Endothelial cell (in vitro differentiated cells): Measurements from ENCODE around the gene DIDO1. TPM values are rescaled to one million over a fixed set of nuclear protein-coding genes. Genes with fewer than 3 reads are reported as not detected.

Experiments
- DNase-seq: peaks from one replicate; pipeline ENCODE4 v3.0.0; 2021; ENCODE audit warnings: low spot score
- H3K27ac Mint-ChIP-seq: one replicate; pipeline ENCODE4 v1.8.0; 2021; ENCODE audit warnings: mixed read lengths, inconsistent platforms; ENCODE audit not compliant: unreplicated experiment
- H3K27me3 Mint-ChIP-seq: one replicate; pipeline ENCODE4 v1.8.0; 2021; ENCODE audit warnings: mild to moderate bottlenecking, moderate library complexity, mixed read lengths, inconsistent platforms; ENCODE audit not compliant: unreplicated experiment
- H3K36me3 Mint-ChIP-seq: one replicate; pipeline ENCODE4 v1.8.0; 2021; ENCODE audit warnings: mild to moderate bottlenecking, low read depth, mixed read lengths, inconsistent platforms; ENCODE audit not compliant: unreplicated experiment
- H3K4me1 Mint-ChIP-seq: one replicate; pipeline ENCODE4 v1.8.0; 2021; ENCODE audit warnings: mild to moderate bottlenecking, mixed read lengths, inconsistent platforms; ENCODE audit not compliant: unreplicated experiment
- H3K4me3 Mint-ChIP-seq: one replicate; pipeline ENCODE4 v1.8.0; 2021; ENCODE audit warnings: mild to moderate bottlenecking, mixed read lengths, inconsistent platforms; ENCODE audit not compliant: unreplicated experiment
- H3K9me3 Mint-ChIP-seq: one replicate; pipeline ENCODE4 v1.8.0; 2021; ENCODE audit warnings: mixed read lengths, inconsistent platforms; ENCODE audit not compliant: unreplicated experiment
- CTCF ChIP-seq: fragments of 200-600 bp; sonication (generic); IDR thresholded peaks from one replicate; pipeline ENCODE4 v1.5.0; 2021; ENCODE audit warnings: antibody characterized with exemption; ENCODE audit not compliant: unreplicated experiment
- total RNA-seq: library from RNA; stranded (reverse); fragmentation: NEBNext Ultra II Directional; extraction: Animal tissue kit (Norgen Biotek cat#: 25700); gene quantifications from one replicate; pipeline ENCODE4 v1.2.1, GENCODE V29; 2021; ENCODE audit not compliant: unreplicated experiment

Gene DIDO1
- total RNA-seq, 1 donor from 2014 or later: 61.0 TPM

- no peak for DNase-seq
- Mint-ChIP-seq H3K27me3 (no peaks in the 10 kb centered on the region), H3K4me1 (peaks cover 11% of the 10 kb centered on the region), H3K36me3 (peaks cover 17% of the 10 kb centered on the region), H3K4me3 (peak overlapping the region; percentile 57), H3K27ac (peak overlapping the region; percentile 57), H3K9me3 (no peaks in the 10 kb centered on the region)
- no peak for TF ChIP-seq CTCF
Measured at GRCh38 chr20:62881662-62882395, 44.5 kb downstream of the DIDO1 start.

- no peak for DNase-seq
- peak overlapping the region; percentile 57 for H3K4me3 Mint-ChIP-seq
- H3K4me1 Mint-ChIP-seq: peaks cover 12% of the 10 kb centered on the region
- H3K27ac Mint-ChIP-seq: no peak overlapping the region
- H3K36me3 Mint-ChIP-seq: peaks cover 10% of the 10 kb centered on the region
- TF ChIP-seq CTCF: no peak
- H3K27me3 Mint-ChIP-seq: peaks cover 4% of the 10 kb centered on the region
- no peaks in the 10 kb centered on the region for H3K9me3 Mint-ChIP-seq
Measured at GRCh38 chr20:62880935-62881661, 45.2 kb downstream of the DIDO1 start.

- H3K36me3 Mint-ChIP-seq: peaks cover 10% of the 10 kb centered on the region
- no peak overlapping the region for H3K27ac Mint-ChIP-seq
- H3K27me3 Mint-ChIP-seq: peaks cover 4% of the 10 kb centered on the region
- no peaks in the 10 kb centered on the region for H3K9me3 Mint-ChIP-seq
- TF ChIP-seq CTCF: no peak
- no peak for DNase-seq
- H3K4me1 Mint-ChIP-seq: peaks cover 19% of the 10 kb centered on the region
- H3K4me3 Mint-ChIP-seq: no peak overlapping the region
Measured at GRCh38 chr20:62880147-62880934, 46.0 kb downstream of the DIDO1 start.

GRCh38 chr20:62879275-62880146 is 46.8 kb downstream of the DIDO1 start:
- no peak overlapping the region for H3K4me3 Mint-ChIP-seq
- H3K36me3 Mint-ChIP-seq: peaks cover 10% of the 10 kb centered on the region
- peaks cover 23% of the 10 kb centered on the region for H3K4me1 Mint-ChIP-seq

More at GRCh38 chr20:62879275-62880146, 46.8 kb downstream of the DIDO1 start:
- Mint-ChIP-seq H3K27ac (no peak overlapping the region), H3K9me3 (no peaks in the 10 kb centered on the region), H3K27me3 (peaks cover 6% of the 10 kb centered on the region)
- no peak for TF ChIP-seq CTCF
- no peak for DNase-seq
